ENCODE measurements around the gene DACH1. TPM values are rescaled to one million over a fixed set of nuclear protein-coding genes. Genes with fewer than 3 reads are reported as not detected.

The DACH1 gene
- total RNA-seq, 2 experiments from 2014 or later: 0.71 to 0.89 TPM

- no peaks in the 10 kb centered on the region for H3K27me3 Mint-ChIP-seq
- Histone ChIP-seq H3K36me3 (ENCODE audit: insufficient read depth, low read length) (no peaks in the 10 kb centered on the region), H3K4me1 (ENCODE audit: insufficient read depth, low read length) (no peaks in the 10 kb centered on the region), H3K9me3 (ENCODE audit: control insufficient read depth in 1 of 2, insufficient read depth in 1 of 2, low read length in 2 of 2) (no peaks in the 10 kb centered on the region), H3K27ac (ENCODE audit: low read depth in 1 of 2, low read length in 2 of 2) (no peak overlapping the region), H3K4me3 (ENCODE audit: low read length) (no peak overlapping the region), H3K27me3 (ENCODE audit: control insufficient read depth in 1 of 2, insufficient read depth in 2 of 2, low read length in 2 of 2) (no peaks in the 10 kb centered on the region)
- ChIA-PET POLR2A (no interaction called here), CTCF (no interaction called here)
- ATAC-seq (ENCODE audit: poor library complexity) (no peak), DNase-seq (no peak)
- H3K36me3 Mint-ChIP-seq (ENCODE audit: low read depth): no peaks in the 10 kb centered on the region
- H3K4me1 Mint-ChIP-seq (ENCODE audit: low read depth): no peaks in the 10 kb centered on the region
- no peak for TF ChIP-seq CTCF (IDR thresholded peaks at IDR 0.05)
- H3K27ac Mint-ChIP-seq: no peak overlapping the region
- no peaks in the 10 kb centered on the region for H3K9me3 Mint-ChIP-seq
- intact Hi-C loops (cut with DNase I, micrococcal nuclease): no loop called here
- H3K4me3 Mint-ChIP-seq: no peak overlapping the region
Observed at GRCh38 chr13:71605744-71606143, 261.3 kb downstream of the DACH1 start.

- H3K27ac Mint-ChIP-seq: no peak overlapping the region
- H3K27me3 ChIP-seq (ENCODE audit: control insufficient read depth in 1 of 2, insufficient read depth in 2 of 2, low read length in 2 of 2): no peaks in the 10 kb centered on the region
- no peaks in the 10 kb centered on the region for H3K36me3 Mint-ChIP-seq (ENCODE audit: low read depth)
- ChIA-PET CTCF (no interaction called here), POLR2A (no interaction called here)
- H3K27me3 Mint-ChIP-seq: no peaks in the 10 kb centered on the region
- H3K4me3 ChIP-seq (ENCODE audit: low read length): no peak overlapping the region
- ATAC-seq (ENCODE audit: poor library complexity) (no peak), DNase-seq (no peak)
- TF ChIP-seq CTCF (IDR thresholded peaks at IDR 0.05): no peak
- H3K4me1 ChIP-seq (ENCODE audit: insufficient read depth, low read length): no peaks in the 10 kb centered on the region
- H3K27ac ChIP-seq (ENCODE audit: low read depth in 1 of 2, low read length in 2 of 2): no peak overlapping the region
- no peaks in the 10 kb centered on the region for H3K9me3 Mint-ChIP-seq
- H3K4me3 Mint-ChIP-seq: no peak overlapping the region
- H3K36me3 ChIP-seq (ENCODE audit: insufficient read depth, low read length): no peaks in the 10 kb centered on the region
- intact Hi-C loops (cut with DNase I, micrococcal nuclease): no loop called here
- no peaks in the 10 kb centered on the region for H3K4me1 Mint-ChIP-seq (ENCODE audit: low read depth)
- peaks cover 0 to 1% of the 10 kb centered on the region in 2 experiments for H3K9me3 ChIP-seq (ENCODE audit: control insufficient read depth in 1 of 2, insufficient read depth in 1 of 2, low read length in 2 of 2)
Observed at GRCh38 chr13:71603255-71603654, 263.7 kb downstream of the DACH1 start.

GRCh38 chr13:71602344-71602743, 264.7 kb downstream of the DACH1 start:
- CTCF ChIA-PET: no interaction called here
- POLR2A ChIA-PET: no interaction called here
- Histone ChIP-seq H3K9me3 (ENCODE audit: control insufficient read depth in 1 of 2, insufficient read depth in 1 of 2, low read length in 2 of 2) (peaks cover 0 to 3% of the 10 kb centered on the region in 2 experiments), H3K27me3 (ENCODE audit: control insufficient read depth in 1 of 2, insufficient read depth in 2 of 2, low read length in 2 of 2) (no peaks in the 10 kb centered on the region), H3K4me1 (ENCODE audit: insufficient read depth, low read length) (no peaks in the 10 kb centered on the region), H3K27ac (ENCODE audit: low read depth in 1 of 2, low read length in 2 of 2) (no peak overlapping the region), H3K4me3 (ENCODE audit: low read length) (no peak overlapping the region), H3K36me3 (ENCODE audit: insufficient read depth, low read length) (no peaks in the 10 kb centered on the region)
- no peaks in the 10 kb centered on the region for H3K9me3 Mint-ChIP-seq
- H3K27me3 Mint-ChIP-seq: no peaks in the 10 kb centered on the region
- H3K27ac Mint-ChIP-seq: no peak overlapping the region
- H3K4me3 Mint-ChIP-seq: no peak overlapping the region
- no peak for ATAC-seq (ENCODE audit: poor library complexity)
- no peak for TF ChIP-seq CTCF (IDR thresholded peaks at IDR 0.05)
- H3K36me3 Mint-ChIP-seq (ENCODE audit: low read depth): no peaks in the 10 kb centered on the region
- no peak for DNase-seq
- H3K4me1 Mint-ChIP-seq (ENCODE audit: low read depth): no peaks in the 10 kb centered on the region
- intact Hi-C loops (cut with DNase I, micrococcal nuclease): no loop called here

Data from CD4-positive, alpha-beta T cell (primary cell).